ENCODE data around the gene NSDHL. TPM values are rescaled to one million over a fixed set of nuclear protein-coding genes. Genes with fewer than 3 reads are reported as not detected.

NSDHL gene
- 18.2 and 24.5 TPM in 2 replicates for total RNA-seq

DNA sequence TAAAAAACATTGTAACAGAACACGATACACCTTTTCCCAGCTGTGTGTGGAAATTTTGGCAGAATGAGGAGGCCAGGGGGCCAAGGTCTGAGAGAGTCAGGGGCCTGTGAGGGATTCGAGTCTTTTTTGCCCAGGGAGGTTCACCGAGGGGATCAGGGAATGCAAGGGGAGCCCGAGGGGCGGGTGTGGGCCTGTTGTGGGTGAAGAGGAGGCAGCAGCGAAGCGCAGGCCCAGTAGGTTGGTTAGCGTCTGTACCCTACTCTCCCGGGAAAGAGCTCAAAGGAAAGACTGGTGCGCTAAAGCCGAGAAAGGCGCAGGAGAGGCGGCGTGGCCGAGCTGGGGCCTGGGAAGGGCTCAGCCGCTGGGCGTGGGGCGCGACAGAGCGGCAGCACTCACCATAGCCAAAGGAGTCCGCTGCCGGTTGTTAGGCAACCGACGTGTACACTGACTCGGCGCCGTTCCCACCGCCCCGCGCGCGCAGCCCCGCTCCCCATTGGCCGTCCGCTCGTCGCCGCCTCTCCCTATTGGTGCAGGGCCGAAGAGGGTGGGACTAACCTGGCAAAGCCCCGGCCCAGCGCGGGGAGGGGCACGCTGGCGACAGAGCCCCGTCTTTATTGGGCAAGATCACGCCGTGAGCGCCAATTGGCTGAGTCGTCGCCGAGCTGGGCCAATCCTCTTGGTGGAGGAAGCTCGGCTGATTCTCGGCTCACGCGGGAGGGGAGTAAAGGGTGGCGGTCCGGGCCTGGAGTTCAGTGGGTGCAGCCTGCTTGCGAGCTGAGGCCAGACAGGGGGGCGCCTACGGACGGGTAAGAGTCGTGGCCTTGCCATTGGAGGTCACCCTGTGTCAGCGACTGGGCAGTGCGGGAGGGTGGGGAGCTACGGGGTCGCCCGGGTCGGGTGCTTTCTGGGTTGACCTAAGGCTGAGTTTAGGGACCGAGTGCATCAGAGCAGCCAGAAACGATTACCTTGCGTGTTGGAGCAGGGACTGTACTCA is at the start of gene NSDHL, which contains the start of gene CETN2:
Gene NSDHL, plus strand, starts transcription at position 752 of the 994 bp plus-strand sequence. CDS start 15,262 bp downstream, outside the sequence.
Gene CETN2, minus strand, starts transcription at position 446 of the 994 bp plus-strand sequence. Its CDS starts 47 bp downstream, at position 399.

DNA sequence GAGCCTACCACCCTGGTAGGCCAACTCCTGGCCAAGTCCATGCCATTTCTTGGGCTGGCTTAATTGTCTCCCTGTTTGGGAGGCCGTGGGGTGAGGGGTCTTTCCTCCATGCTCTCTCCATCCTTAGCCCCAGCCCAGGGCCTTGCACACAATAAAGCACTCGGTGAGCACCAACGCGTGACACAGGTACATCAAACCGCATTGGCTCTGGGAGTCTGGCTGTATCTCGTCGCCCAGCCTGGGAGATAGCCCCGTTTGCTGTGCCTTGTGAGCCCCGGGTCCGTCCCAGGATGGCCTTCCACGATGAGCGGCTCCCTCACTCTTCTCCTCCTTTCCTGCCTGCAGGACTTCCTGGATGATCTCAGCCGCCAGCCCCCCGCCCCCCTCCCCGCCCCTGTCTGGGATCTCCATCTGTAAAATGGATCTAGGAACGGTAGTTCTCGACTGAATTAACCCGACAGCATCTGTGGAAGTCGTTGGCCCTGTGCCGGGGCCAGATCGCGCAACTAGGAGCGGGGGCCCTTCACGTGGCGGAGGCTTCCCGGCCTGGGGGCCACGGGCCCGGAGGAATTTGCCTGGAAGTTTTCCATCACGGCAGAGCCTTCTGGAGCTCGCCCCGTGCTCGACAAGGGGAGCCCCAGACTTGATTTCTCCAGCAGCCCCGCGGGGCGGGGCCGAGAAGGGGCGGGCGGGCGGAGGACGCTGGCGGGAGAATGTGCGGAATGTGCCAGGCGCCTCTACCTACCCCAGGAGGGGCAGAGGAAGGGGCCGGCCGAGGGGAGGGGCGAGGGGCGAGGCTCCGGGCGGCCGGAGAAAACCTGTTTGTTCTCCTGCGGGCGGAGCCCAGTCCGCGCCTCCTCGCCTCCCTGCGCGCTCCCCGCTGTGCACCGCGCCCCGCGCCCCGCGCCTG is 66.6 kb downstream of the NSDHL start, which contains the start of gene ZNF185:
Gene ZNF185, plus strand, starts transcription at position 846 of the 910 bp plus-strand sequence. CDS start 16,423 bp downstream, outside the sequence.

Other genes with a start within 250 kb of the NSDHL start
- 0.16 and 0.24 TPM in 2 replicates for gene GABRQ, start 193.2 kb upstream of the NSDHL start, total RNA-seq
- gene MAGEA3, start 132.3 kb upstream of the NSDHL start, total RNA-seq = not detected in 2 replicates
- not detected in 2 replicates for gene CSAG2, start 121.8 kb upstream of the NSDHL start, total RNA-seq
- gene MAGEA2B, start 116.4 kb upstream of the NSDHL start, total RNA-seq = not detected in 2 replicates
- not detected in 2 replicates for gene CSAG1, start 97.3 kb upstream of the NSDHL start, total RNA-seq
- not detected in 2 replicates for gene MAGEA12, start 97.3 kb upstream of the NSDHL start, total RNA-seq
- gene MAGEA2, start 77.2 kb upstream of the NSDHL start, total RNA-seq = not detected in 2 replicates
- not detected in 2 replicates for gene CSAG3, start 71.8 kb upstream of the NSDHL start, total RNA-seq
- gene MAGEA6, start 61.4 kb upstream of the NSDHL start, total RNA-seq = not detected in 2 replicates
- 29.9 and 44.4 TPM in 2 replicates for gene CETN2, start 306 bp upstream of the NSDHL start, total RNA-seq
- gene ZNF185, start 67.0 kb downstream of the NSDHL start, total RNA-seq = 7.8 and 14.3 TPM in 2 replicates
- gene PNMA5, start 163.1 kb downstream of the NSDHL start, total RNA-seq = not detected in 2 replicates
- gene PNMA3, start 225.4 kb downstream of the NSDHL start, total RNA-seq = 0.12 TPM in 1 of 2 replicates, not detected in the other
- gene PNMA6A, start 241.4 kb downstream of the NSDHL start, total RNA-seq = 2.4 and 4.4 TPM in 2 replicates

Data from hair follicle dermal papilla cell (primary cell).